ENCODE results near the gene YES1. TPM values are rescaled to one million over a fixed set of nuclear protein-coding genes. Genes with fewer than 3 reads are reported as not detected.

The YES1 gene
- total and polyA plus RNA-seq, 4 donors: 17.9 to 61.7 (median 31.6) TPM

- H3K9ac ChIP-seq (ENCODE audit: insufficient read depth in 1 of 2, low read length in 2 of 2): no peak overlapping the region
- peak overlapping the region in 1 of 2 donors; percentile 72 for H3K27ac ChIP-seq (ENCODE audit: low read depth in 1 of 2, low read length in 1 of 2)
- no peak for TF ChIP-seq CTCF (IDR thresholded peaks at IDR 0.05; ENCODE audit: control extremely low read depth, extremely low read depth)
Observed at GRCh38 chr18:814300-815084, 2.5 kb upstream of the YES1 start.

GRCh38 chr18:813172-814071 is 1.4 kb upstream of the YES1 start:
- no peaks in the 10 kb centered on the region for H3K27me3 ChIP-seq (ENCODE audit: control insufficient read depth in 3 of 3, insufficient read depth in 3 of 3, low read length in 2 of 3)

More at GRCh38 chr18:814300-815084, 2.5 kb upstream of the YES1 start:
- 62 to 67% methylated on average over 4 of the region's 4 CpGs for WGBS, 2 donors
- DNase-seq: no peak
- Histone ChIP-seq H3K4me1 (ENCODE audit: control insufficient read depth in 5 of 5, insufficient read depth in 5 of 5, low read length in 5 of 5) (peaks cover 0 to 14% (median 0%) of the 10 kb centered on the region in 5 donors), H3K36me3 (ENCODE audit: control insufficient read depth in 4 of 4, insufficient read depth in 4 of 4, low read length in 4 of 4) (no peaks in the 10 kb centered on the region), H3K4me3 (no peak overlapping the region), H3K27me3 (ENCODE audit: control insufficient read depth in 3 of 3, insufficient read depth in 3 of 3, low read length in 2 of 3) (no peaks in the 10 kb centered on the region), H3K9me3 (ENCODE audit: control insufficient read depth in 4 of 4, insufficient read depth in 3 of 4, low read length in 3 of 4) (no peaks in the 10 kb centered on the region)
- no peak for ATAC-seq (ENCODE audit: insufficient read depth, low FRiP score)

GRCh38 chr18:812376-813171 is 532 bp upstream of the YES1 start:
- Histone ChIP-seq H3K9ac (ENCODE audit: insufficient read depth in 1 of 2, low read length in 2 of 2) (peak overlapping the region; percentile 70 to 91), H3K4me3 (peak overlapping the region; percentile 57), H3K4me1 (ENCODE audit: control insufficient read depth in 5 of 5, insufficient read depth in 5 of 5, low read length in 5 of 5) (peaks cover 0 to 19% (median 0%) of the 10 kb centered on the region in 5 donors), H3K27me3 (ENCODE audit: control insufficient read depth in 3 of 3, insufficient read depth in 3 of 3, low read length in 2 of 3) (no peaks in the 10 kb centered on the region), H3K36me3 (ENCODE audit: control insufficient read depth in 4 of 4, insufficient read depth in 4 of 4, low read length in 4 of 4) (no peaks in the 10 kb centered on the region), H3K9me3 (ENCODE audit: control insufficient read depth in 4 of 4, insufficient read depth in 3 of 4, low read length in 3 of 4) (no peaks in the 10 kb centered on the region), H3K27ac (ENCODE audit: low read depth in 1 of 2, low read length in 1 of 2) (peak overlapping the region; percentile 92 to 97)
- ATAC-seq (ENCODE audit: insufficient read depth, low FRiP score): peak; percentile 75
- DNase-seq: peak; percentile 92 to 96 (median 94)
- TF ChIP-seq CTCF (IDR thresholded peaks at IDR 0.05; ENCODE audit: control extremely low read depth, extremely low read depth): no peak
- WGBS, 2 donors: 0 to 1% methylated on average over 29 to 66 of the region's 66 CpGs

More at GRCh38 chr18:813172-814071, 1.4 kb upstream of the YES1 start:
- H3K36me3 ChIP-seq (ENCODE audit: control insufficient read depth in 4 of 4, insufficient read depth in 4 of 4, low read length in 4 of 4): no peaks in the 10 kb centered on the region
- no peak for DNase-seq
- peak overlapping the region; percentile 2 for H3K4me3 ChIP-seq
- H3K27ac ChIP-seq (ENCODE audit: low read depth in 1 of 2, low read length in 1 of 2): peak overlapping the region; percentile 92 to 97
- ATAC-seq (ENCODE audit: insufficient read depth, low FRiP score): no peak
- peak overlapping the region; percentile 70 to 91 for H3K9ac ChIP-seq (ENCODE audit: insufficient read depth in 1 of 2, low read length in 2 of 2)
- H3K9me3 ChIP-seq (ENCODE audit: control insufficient read depth in 4 of 4, insufficient read depth in 3 of 4, low read length in 3 of 4): no peaks in the 10 kb centered on the region
- peaks cover 0 to 14% (median 0%) of the 10 kb centered on the region in 5 donors for H3K4me1 ChIP-seq (ENCODE audit: control insufficient read depth in 5 of 5, insufficient read depth in 5 of 5, low read length in 5 of 5)
- TF ChIP-seq CTCF (IDR thresholded peaks at IDR 0.05; ENCODE audit: control extremely low read depth, extremely low read depth): no peak
- WGBS, 2 donors: 16 to 37% methylated on average over 18 of the region's 18 CpGs

All from lung (tissue), 12 donors.